ENCODE data around the gene AXIN2.

AXIN2 gene

GRCh38 chr17:65554553-65555223, 6.8 kb downstream of the AXIN2 start:
- in situ Hi-C loops (cut with MboI; ENCODE audit: low sequenced_read_pairs) = no loop called here

GRCh38 chr17:65553646-65554552, 7.5 kb downstream of the AXIN2 start:
- in situ Hi-C loops (cut with MboI; ENCODE audit: low sequenced_read_pairs) = no loop called here

- in situ Hi-C loops (cut with MboI; ENCODE audit: low sequenced_read_pairs) = no loop called here
Observed at GRCh38 chr17:65553009-65553645, 8.3 kb downstream of the AXIN2 start.

GRCh38 chr17:65552214-65552613, 9.2 kb downstream of the AXIN2 start:
- in situ Hi-C loops (cut with MboI; ENCODE audit: low sequenced_read_pairs) = no loop called here

- in situ Hi-C loops (cut with MboI; ENCODE audit: low sequenced_read_pairs) = no loop called here
Observed at GRCh38 chr17:65551267-65552040, 10.0 kb downstream of the AXIN2 start.

- in situ Hi-C loops (cut with MboI; ENCODE audit: low sequenced_read_pairs) = no loop called here
Observed at GRCh38 chr17:65550758-65551157, 10.7 kb downstream of the AXIN2 start.

- in situ Hi-C loops (cut with MboI; ENCODE audit: low sequenced_read_pairs) = no loop called here
Observed at GRCh38 chr17:65550075-65550662, 11.3 kb downstream of the AXIN2 start.

- in situ Hi-C loops (cut with MboI; ENCODE audit: low sequenced_read_pairs) = no loop called here
Observed at GRCh38 chr17:65548269-65548969, 13.0 kb downstream of the AXIN2 start.

GRCh38 chr17:65547253-65547670, 14.2 kb downstream of the AXIN2 start:
- in situ Hi-C loops (cut with MboI; ENCODE audit: low sequenced_read_pairs) = no loop called here

GRCh38 chr17:65546579-65546978, 14.9 kb downstream of the AXIN2 start:
- in situ Hi-C loops (cut with MboI; ENCODE audit: low sequenced_read_pairs) = no loop called here

- in situ Hi-C loops (cut with MboI; ENCODE audit: low sequenced_read_pairs) = no loop called here
Observed at GRCh38 chr17:65545705-65546523, 15.5 kb downstream of the AXIN2 start.

GRCh38 chr17:65544672-65545071, 16.8 kb downstream of the AXIN2 start:
- in situ Hi-C loops (cut with MboI; ENCODE audit: low sequenced_read_pairs) = no loop called here

- in situ Hi-C loops (cut with MboI; ENCODE audit: low sequenced_read_pairs) = no loop called here
Observed at GRCh38 chr17:65542610-65543009, 18.8 kb downstream of the AXIN2 start.

GRCh38 chr17:65542067-65542466, 19.4 kb downstream of the AXIN2 start:
- in situ Hi-C loops (cut with MboI; ENCODE audit: low sequenced_read_pairs) = no loop called here

- in situ Hi-C loops (cut with MboI; ENCODE audit: low sequenced_read_pairs) = no loop called here
Observed at GRCh38 chr17:65541453-65541852, 20.0 kb downstream of the AXIN2 start.

- in situ Hi-C loops (cut with MboI; ENCODE audit: low sequenced_read_pairs) = no loop called here
Observed at GRCh38 chr17:65539630-65540266, 21.7 kb downstream of the AXIN2 start.

GRCh38 chr17:65538675-65539529, 22.5 kb downstream of the AXIN2 start:
- in situ Hi-C loops (cut with MboI; ENCODE audit: low sequenced_read_pairs) = no loop called here

Measured in HL-60/S4 treated with retinoic acid at 250 ng/mL for 4 days and 3 days (cell line).